ENCODE results near the gene MRPL28.

MRPL28 gene

DNA sequence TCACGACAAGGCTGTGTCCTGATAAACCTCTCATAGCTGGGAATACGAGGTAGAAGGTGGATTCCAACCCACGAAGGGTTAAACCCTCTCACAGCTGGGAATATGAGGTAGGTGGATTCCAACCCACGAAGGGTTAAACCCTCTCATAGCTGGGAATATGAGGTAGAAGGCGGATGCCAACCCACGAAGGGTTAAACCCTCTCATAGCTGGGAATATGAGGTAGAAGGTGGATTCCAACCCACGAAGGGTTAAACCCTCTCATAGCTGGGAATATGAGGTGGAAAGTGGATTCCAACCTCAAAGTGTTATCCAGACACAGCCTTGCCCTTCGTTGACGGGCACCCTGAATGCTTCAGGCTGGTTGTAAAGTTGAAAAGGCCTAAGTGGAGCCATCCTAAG, 48.8 kb downstream of the MRPL28 start:
- TF ChIP-seq, protein P1, sequence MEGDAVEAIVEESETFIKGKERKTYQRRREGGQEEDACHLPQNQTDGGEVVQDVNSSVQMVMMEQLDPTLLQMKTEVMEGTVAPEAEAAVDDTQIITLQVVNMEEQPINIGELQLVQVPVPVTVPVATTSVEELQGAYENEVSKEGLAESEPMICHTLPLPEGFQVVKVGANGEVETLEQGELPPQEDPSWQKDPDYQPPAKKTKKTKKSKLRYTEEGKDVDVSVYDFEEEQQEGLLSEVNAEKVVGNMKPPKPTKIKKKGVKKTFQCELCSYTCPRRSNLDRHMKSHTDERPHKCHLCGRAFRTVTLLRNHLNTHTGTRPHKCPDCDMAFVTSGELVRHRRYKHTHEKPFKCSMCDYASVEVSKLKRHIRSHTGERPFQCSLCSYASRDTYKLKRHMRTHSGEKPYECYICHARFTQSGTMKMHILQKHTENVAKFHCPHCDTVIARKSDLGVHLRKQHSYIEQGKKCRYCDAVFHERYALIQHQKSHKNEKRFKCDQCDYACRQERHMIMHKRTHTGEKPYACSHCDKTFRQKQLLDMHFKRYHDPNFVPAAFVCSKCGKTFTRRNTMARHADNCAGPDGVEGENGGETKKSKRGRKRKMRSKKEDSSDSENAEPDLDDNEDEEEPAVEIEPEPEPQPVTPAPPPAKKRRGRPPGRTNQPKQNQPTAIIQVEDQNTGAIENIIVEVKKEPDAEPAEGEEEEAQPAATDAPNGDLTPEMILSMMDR (conservative IDR thresholded peaks at IDR 0.05), result no peak
- no peak for TF ChIP-seq ZFX (IDR thresholded peaks at IDR 0.05)
- no peak overlapping the region for H3K27ac ChIP-seq

DNA sequence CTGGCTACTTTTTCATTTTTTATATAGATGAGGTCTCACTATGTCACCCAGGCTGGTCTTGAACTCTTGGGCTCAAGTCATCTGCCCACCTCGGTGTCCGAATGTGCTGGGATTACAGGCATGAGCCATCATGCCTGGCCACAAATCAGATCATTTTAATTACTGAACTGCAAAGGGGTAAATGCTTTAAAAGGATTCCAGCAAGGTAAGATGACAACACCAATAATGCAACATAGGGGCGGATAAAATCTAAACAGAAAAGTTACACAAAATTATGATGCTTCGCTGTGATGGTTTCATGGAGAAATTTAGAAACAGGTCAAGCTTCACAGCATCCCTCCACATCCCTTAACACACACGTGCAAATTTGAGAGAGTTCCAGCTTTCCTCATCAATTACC, 50.1 kb downstream of the MRPL28 start:
- TF ChIP-seq, protein P1 (conservative IDR thresholded peaks at IDR 0.05), result no peak
- no peak for TF ChIP-seq ZFX (IDR thresholded peaks at IDR 0.05)

DNA sequence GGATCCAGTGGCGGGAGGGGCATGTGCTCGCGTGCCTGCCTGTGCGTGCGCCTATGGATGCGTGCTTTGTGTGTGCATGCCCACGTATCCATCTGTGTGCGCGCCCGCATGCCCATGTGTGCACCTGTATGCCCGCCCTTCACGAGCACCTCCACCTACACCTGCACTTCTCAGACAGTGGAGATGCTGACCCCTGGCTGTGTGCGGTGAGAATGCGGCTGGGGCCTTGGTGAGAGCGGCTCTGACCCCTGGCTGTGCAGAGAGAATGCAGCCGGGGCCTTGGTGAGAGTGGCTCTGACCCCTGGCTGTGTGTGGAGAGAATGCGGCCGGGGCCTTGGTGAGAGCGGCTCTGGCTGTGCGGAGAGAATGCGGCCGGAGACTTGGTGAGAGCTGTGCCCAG, 51.7 kb downstream of the MRPL28 start:
- no peak overlapping the region for H3K27ac ChIP-seq
- TF ChIP-seq ZFX (IDR thresholded peaks at IDR 0.05), result no peak
- TF ChIP-seq, protein P1 (conservative IDR thresholded peaks at IDR 0.05), result no peak

More for the DNA sequence above, 50.1 kb downstream of the MRPL28 start:
- H3K27ac ChIP-seq, result no peak overlapping the region

DNA sequence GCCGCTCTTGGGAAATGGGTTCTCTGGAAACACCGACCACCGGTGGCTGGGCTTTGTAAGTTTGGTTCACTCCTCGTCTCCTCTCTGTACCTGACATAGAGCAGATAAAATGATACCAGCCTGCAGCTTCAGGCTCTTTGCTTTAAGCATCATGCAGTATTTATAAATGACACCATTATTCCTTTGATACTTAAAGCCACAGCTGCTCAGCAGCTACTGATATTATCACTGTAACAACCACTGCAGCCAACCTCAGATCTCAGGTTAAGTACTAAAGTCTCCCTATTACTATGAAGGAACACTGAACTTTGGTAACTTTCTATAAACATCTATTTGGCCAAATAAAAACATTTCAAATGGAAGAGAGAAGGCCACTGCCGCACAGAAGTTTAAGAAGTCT, 52.8 kb downstream of the MRPL28 start:
- no peak for TF ChIP-seq ZFX (IDR thresholded peaks at IDR 0.05)
- TF ChIP-seq, protein P1 (conservative IDR thresholded peaks at IDR 0.05), result no peak
- no peak overlapping the region for H3K27ac ChIP-seq
